OCI-LY7 (cell line): Measurements from ENCODE around the gene NXPH2. TPM values are rescaled to one million over a fixed set of nuclear protein-coding genes. Genes with fewer than 3 reads are reported as not detected.

Experiments
- BruUV-seq: library from RNA; stranded (reverse); fragments of 400-500 nt; replicated peaks from 2 replicates; lab custom pipeline; 2021; lab: Mats Ljungman, UMichigan
- CTCF ChIA-PET: fragments of 300-600 bp; sonication (Branson Sonifier 250); formaldehyde crosslinking; loops from one replicate; lab custom pipeline; 2022; ENCODE audit warnings: antibody characterized with exemption; ENCODE audit not compliant: unreplicated experiment; lab: Charles Lee
- POLR2A ChIA-PET: fragments of 300-600 bp; sonication (Branson Sonifier 250); formaldehyde crosslinking; loops from one replicate; lab custom pipeline; 2022; ENCODE audit warnings: antibody characterized with exemption; lab: Charles Lee
- DNase-seq: peaks from one replicate; pipeline ENCODE4 v3.0.0-alpha.2; 2015; ENCODE audit warnings: low spot score
- H2AFZ ChIP-seq: fragments of 200-600 bp; sonication (generic), shearing (Covaris generic); 2 replicates; pipeline ENCODE4 v1.6.1; 2014; ENCODE audit warnings: mild to moderate bottlenecking, antibody characterized with exemption, low read length, moderate library complexity
- H3K27ac ChIP-seq: fragments of 200-600 bp; sonication (generic); 2 replicates; pipeline ENCODE4 v1.5.1; 2014; ENCODE audit warnings: mixed run types, low read depth, mild to moderate bottlenecking, moderate library complexity, low read length, inconsistent platforms; ENCODE audit not compliant: poor library complexity, severe bottlenecking
- H3K36me3 ChIP-seq: fragments of 200-600 bp; sonication (generic); 2 replicates; pipeline ENCODE4 v1.6.1; 2014; ENCODE audit warnings: mild to moderate bottlenecking, antibody characterized with exemption, low read length, moderate library complexity, mixed read lengths; ENCODE audit not compliant: insufficient read depth
- H3K4me1 ChIP-seq: fragments of 200-600 bp; sonication (generic); 2 replicates; pipeline ENCODE4 v1.5.1; 2014; ENCODE audit warnings: mild to moderate bottlenecking, low read length; ENCODE audit not compliant: insufficient read depth, poor library complexity, severe bottlenecking
- H3K4me2 ChIP-seq: fragments of 200-600 bp; sonication (generic); 2 replicates; pipeline ENCODE4 v1.6.1; 2014; ENCODE audit warnings: mild to moderate bottlenecking, low read length
- H3K4me3 ChIP-seq: fragments of 200-600 bp; sonication (generic); 2 replicates; pipeline ENCODE4 v1.5.1; 2014; ENCODE audit warnings: mild to moderate bottlenecking, low read depth, low read length; ENCODE audit not compliant: poor library complexity, severe bottlenecking
- H3K79me2 ChIP-seq: fragments of 200-600 bp; sonication (generic); 2 replicates; pipeline ENCODE4 v1.6.1; 2016; ENCODE audit warnings: low read depth, mild to moderate bottlenecking, low read length, moderate library complexity, mixed read lengths; ENCODE audit not compliant: insufficient read depth
- H3K9me2 ChIP-seq: fragments of 200-600 bp; sonication (generic); 2 replicates; pipeline ENCODE4 v1.6.1; 2016; ENCODE audit warnings: mild to moderate bottlenecking, low read length, mixed read lengths; ENCODE audit not compliant: insufficient read depth
- H3K9me3 ChIP-seq: fragments of 200-600 bp; sonication (generic); 2 replicates; pipeline ENCODE4 v1.6.1; 2014; ENCODE audit warnings: mild to moderate bottlenecking, mixed run types, low read length, mixed read lengths
- H4K20me1 ChIP-seq: fragments of 200-600 bp; sonication (generic); 2 replicates; pipeline ENCODE4 v1.6.1; 2014; ENCODE audit warnings: mild to moderate bottlenecking, antibody characterized with exemption, low read length, moderate library complexity, mixed read lengths; ENCODE audit not compliant: insufficient read depth
- CTCF ChIP-seq: fragments of 200-600 bp; sonication (generic); conservative IDR thresholded peaks from 2 replicates; pipeline ENCODE4 v1.5.1; 2014; ENCODE audit warnings: mild to moderate bottlenecking, antibody characterized with exemption, low read length, moderate library complexity, mixed read lengths
- EZH2phosphoT487 ChIP-seq: fragments of 200-600 bp; sonication (generic); IDR thresholded peaks from 2 replicates; pipeline ENCODE4 v1.6.1; 2018; ENCODE audit warnings: low read depth, borderline replicate concordance, mild to moderate bottlenecking, mixed run types, antibody characterized with exemption, low read length, moderate library complexity, mixed read lengths
- intact Hi-C: fragments of 100-400 bp; cut with micrococcal nuclease; formaldehyde crosslinking; loops from one replicate; pipeline ENCODE4 v1.10.0; 2022; ENCODE audit not compliant: unreplicated experiment
- total RNA-seq, 2 experiments: library from RNA; depleted of rRNA in 1 of 2; stranded (reverse); fragments of >200 nt in 1 of 2; shearing (Covaris generic) in 1 of 2; gene quantifications; 2 replicates each; pipeline ENCODE4 v1.2.3, GENCODE V29; 2014 to 2022

The NXPH2 gene
- total RNA-seq, 2 experiments from 2014 or later: not detected

GRCh38 chr2:138819964-138820363, 39.8 kb upstream of the NXPH2 start:
- H3K27ac ChIP-seq: no peak overlapping the region
- no peak overlapping the region for H3K4me2 ChIP-seq
- DNase-seq: no peak
- no peaks in the 10 kb centered on the region for H3K36me3 ChIP-seq
- H3K9me3 ChIP-seq: no peaks in the 10 kb centered on the region
- no peaks in the 10 kb centered on the region for H4K20me1 ChIP-seq
- TF ChIP-seq CTCF: no peak
- no peak overlapping the region for H3K4me3 ChIP-seq
- H2AFZ ChIP-seq: no peak overlapping the region
- no TSS peak for BruUV-seq
- H3K9me2 ChIP-seq: no peaks in the 10 kb centered on the region
- CTCF ChIA-PET: no interaction called here
- H3K4me1 ChIP-seq: no peaks in the 10 kb centered on the region
- POLR2A ChIA-PET: no interaction called here
- intact Hi-C loops: loop anchor here (10.0 kb wide), 1 partner anchor 875 kb away; no protein-coding TSS in a partner anchor
- no peaks in the 10 kb centered on the region for H3K79me2 ChIP-seq

- H3K9me3 ChIP-seq: no peaks in the 10 kb centered on the region
- CTCF ChIA-PET: no interaction called here
These were observed 38.4 kb upstream of the NXPH2 start for GRCh38 chr2:138818556-138818955.

More at GRCh38 chr2:138818556-138818955, 38.4 kb upstream of the NXPH2 start:
- Histone ChIP-seq H3K27ac (no peak overlapping the region), H2AFZ (no peak overlapping the region), H3K9me2 (no peaks in the 10 kb centered on the region), H3K79me2 (no peaks in the 10 kb centered on the region), H4K20me1 (no peaks in the 10 kb centered on the region), H3K4me1 (no peaks in the 10 kb centered on the region), H3K4me2 (no peak overlapping the region), H3K36me3 (no peaks in the 10 kb centered on the region), H3K4me3 (no peak overlapping the region)
- POLR2A ChIA-PET: interaction anchor here (0.6 to 0.7 kb wide), 2 partner anchors 1031 to 1874 kb away, joined by 3 to 5 read pairs; no protein-coding TSS in a partner anchor
- intact Hi-C loops: no loop called here
- TF ChIP-seq EZH2phosphoT487 (no peak), CTCF (no peak)
- DNase-seq: no peak
- no TSS peak for BruUV-seq
